ENCODE data around the gene SMYD5.
A peak's percentile ranks its signal among the peaks of the same experiment; 100 is the strongest.

Gene SMYD5

GRCh38 chr2:73258186-73258912, 44.3 kb downstream of the SMYD5 start:
- no peak for DNase-seq
- H3K36me3 ChIP-seq: peaks cover 71% of the 10 kb centered on the region

DNA sequence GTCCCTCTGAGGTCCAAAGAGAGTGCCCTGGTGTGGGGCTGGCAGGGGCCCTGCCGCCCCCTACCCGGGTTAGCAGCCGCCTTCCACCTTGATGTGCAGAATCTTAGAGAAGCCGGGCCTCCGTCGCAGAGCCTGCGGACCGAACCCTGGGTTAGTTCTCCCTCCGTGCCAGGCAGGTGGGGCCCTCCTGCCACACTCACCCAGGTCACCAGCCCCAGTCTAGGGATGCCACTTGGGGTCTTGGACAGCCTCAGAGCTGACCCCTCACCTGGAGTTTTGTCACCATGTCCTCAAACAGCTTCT, 44.8 kb downstream of the SMYD5 start:
- Histone ChIP-seq H3K27ac (no peak overlapping the region), H3K27me3 (ENCODE audit: insufficient read depth, low read depth, severe bottlenecking) (no peaks in the 10 kb centered on the region), H3K9me3 (ENCODE audit: severe bottlenecking) (no peaks in the 10 kb centered on the region), H3K4me3 (ENCODE audit: low read depth, low read length) (no peak overlapping the region), H3K36me3 (peaks cover 71% of the 10 kb centered on the region)
- TF ChIP-seq, protein P1, sequence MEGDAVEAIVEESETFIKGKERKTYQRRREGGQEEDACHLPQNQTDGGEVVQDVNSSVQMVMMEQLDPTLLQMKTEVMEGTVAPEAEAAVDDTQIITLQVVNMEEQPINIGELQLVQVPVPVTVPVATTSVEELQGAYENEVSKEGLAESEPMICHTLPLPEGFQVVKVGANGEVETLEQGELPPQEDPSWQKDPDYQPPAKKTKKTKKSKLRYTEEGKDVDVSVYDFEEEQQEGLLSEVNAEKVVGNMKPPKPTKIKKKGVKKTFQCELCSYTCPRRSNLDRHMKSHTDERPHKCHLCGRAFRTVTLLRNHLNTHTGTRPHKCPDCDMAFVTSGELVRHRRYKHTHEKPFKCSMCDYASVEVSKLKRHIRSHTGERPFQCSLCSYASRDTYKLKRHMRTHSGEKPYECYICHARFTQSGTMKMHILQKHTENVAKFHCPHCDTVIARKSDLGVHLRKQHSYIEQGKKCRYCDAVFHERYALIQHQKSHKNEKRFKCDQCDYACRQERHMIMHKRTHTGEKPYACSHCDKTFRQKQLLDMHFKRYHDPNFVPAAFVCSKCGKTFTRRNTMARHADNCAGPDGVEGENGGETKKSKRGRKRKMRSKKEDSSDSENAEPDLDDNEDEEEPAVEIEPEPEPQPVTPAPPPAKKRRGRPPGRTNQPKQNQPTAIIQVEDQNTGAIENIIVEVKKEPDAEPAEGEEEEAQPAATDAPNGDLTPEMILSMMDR (IDR thresholded peaks at IDR 0.05; ENCODE audit: low read depth, low read length): no peak
- DNase-seq: no peak

More at GRCh38 chr2:73258186-73258912, 44.3 kb downstream of the SMYD5 start:
- H3K27ac ChIP-seq: no peak overlapping the region
- TF ChIP-seq, protein P1 (IDR thresholded peaks at IDR 0.05; ENCODE audit: low read depth, low read length): no peak
- H3K4me3 ChIP-seq (ENCODE audit: low read depth, low read length): no peak overlapping the region
- H3K27me3 ChIP-seq (ENCODE audit: insufficient read depth, low read depth, severe bottlenecking): no peaks in the 10 kb centered on the region
- no peaks in the 10 kb centered on the region for H3K9me3 ChIP-seq (ENCODE audit: severe bottlenecking)

GRCh38 chr2:73259276-73259675, 45.2 kb downstream of the SMYD5 start:
- DNase-seq: no peak
- H3K27me3 ChIP-seq (ENCODE audit: insufficient read depth, low read depth, severe bottlenecking): no peaks in the 10 kb centered on the region
- TF ChIP-seq, protein P1 (IDR thresholded peaks at IDR 0.05; ENCODE audit: low read depth, low read length): no peak
- peaks cover 68% of the 10 kb centered on the region for H3K36me3 ChIP-seq
- no peak overlapping the region for H3K4me3 ChIP-seq (ENCODE audit: low read depth, low read length)
- H3K9me3 ChIP-seq (ENCODE audit: severe bottlenecking): no peaks in the 10 kb centered on the region
- no peak overlapping the region for H3K27ac ChIP-seq

DNA sequence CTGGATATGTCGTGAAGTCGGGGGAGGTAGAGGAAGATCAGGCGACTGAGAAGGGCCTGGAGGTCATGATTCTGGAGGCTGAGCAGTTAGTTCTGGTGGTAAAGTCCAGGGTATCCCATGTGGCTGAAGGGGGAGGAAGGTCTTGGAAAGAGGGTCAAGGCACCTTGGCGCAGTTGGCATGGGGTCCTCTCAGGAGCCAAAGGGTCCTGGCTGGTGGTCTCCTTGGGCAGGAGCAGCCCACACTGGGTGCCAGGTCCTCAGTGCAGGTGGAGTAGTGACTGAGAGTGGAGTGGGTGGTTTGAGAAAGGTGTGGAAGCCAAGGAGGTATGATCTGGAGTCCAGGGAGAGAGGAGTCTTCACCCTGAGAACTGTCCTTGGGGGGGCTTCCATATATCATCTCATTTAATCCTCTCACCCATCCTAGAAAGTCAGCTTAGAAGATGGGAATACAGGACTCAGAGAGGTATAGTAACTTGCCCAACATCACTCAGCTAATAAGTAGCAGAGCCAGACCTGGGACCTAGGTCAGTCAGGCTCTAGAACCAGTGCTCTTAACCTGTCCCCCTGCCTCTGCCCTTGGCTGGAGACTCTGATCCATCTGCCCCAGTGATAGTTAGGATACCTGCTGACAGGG, 45.8 kb downstream of the SMYD5 start:
- Histone ChIP-seq H3K9me3 (ENCODE audit: severe bottlenecking) (no peaks in the 10 kb centered on the region), H3K27me3 (ENCODE audit: insufficient read depth, low read depth, severe bottlenecking) (no peaks in the 10 kb centered on the region), H3K4me3 (ENCODE audit: low read depth, low read length) (no peak overlapping the region), H3K36me3 (peaks cover 63% of the 10 kb centered on the region), H3K27ac (no peak overlapping the region)
- TF ChIP-seq, protein P1 (IDR thresholded peaks at IDR 0.05; ENCODE audit: low read depth, low read length): no peak
- DNase-seq: no peak

DNA sequence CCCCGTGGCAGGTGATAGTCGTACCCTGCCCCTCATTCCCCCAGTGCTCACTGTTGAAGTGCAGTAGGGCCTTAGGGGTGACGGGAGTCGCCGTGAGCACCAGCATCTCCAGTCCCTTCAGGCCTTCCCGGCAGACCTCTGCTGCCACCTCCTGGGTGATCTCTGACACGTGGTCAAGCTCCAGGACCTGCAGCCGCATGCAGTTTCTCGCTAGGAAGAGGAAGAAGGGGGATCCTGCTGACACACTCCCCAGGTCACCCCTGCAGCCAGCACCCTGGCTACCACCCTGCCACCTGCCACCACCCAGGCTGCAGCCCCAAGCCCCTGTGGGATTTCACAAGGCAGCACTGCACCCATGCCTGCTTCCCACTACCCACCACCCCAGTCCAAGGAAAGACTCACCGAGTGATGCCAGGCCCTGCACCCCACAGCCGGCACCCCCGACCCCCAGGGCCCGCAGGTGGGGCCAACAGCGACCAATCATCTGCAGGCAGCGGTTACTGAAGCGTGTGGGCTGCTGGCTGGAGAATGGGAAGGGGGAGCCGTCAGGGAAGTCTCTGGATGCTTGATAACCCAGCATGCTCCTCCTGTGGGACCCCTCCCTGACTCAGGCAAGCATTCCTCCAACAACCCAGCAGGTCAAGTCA, 46.4 kb downstream of the SMYD5 start:
- TF ChIP-seq, protein P1 (IDR thresholded peaks at IDR 0.05; ENCODE audit: low read depth, low read length): peak; percentile 97
- H3K4me3 ChIP-seq (ENCODE audit: low read depth, low read length): no peak overlapping the region
- H3K9me3 ChIP-seq (ENCODE audit: severe bottlenecking): no peaks in the 10 kb centered on the region
- no peaks in the 10 kb centered on the region for H3K27me3 ChIP-seq (ENCODE audit: insufficient read depth, low read depth, severe bottlenecking)
- no peak overlapping the region for H3K27ac ChIP-seq
- peak; percentile 90 for DNase-seq
- peaks cover 58% of the 10 kb centered on the region for H3K36me3 ChIP-seq
